ENCODE measurements around the gene PTPN14. TPM values are rescaled to one million over a fixed set of nuclear protein-coding genes. Genes with fewer than 3 reads are reported as not detected.

PTPN14 gene
- 24.6 and 27.7 TPM in 2 replicates for total RNA-seq

DNA sequence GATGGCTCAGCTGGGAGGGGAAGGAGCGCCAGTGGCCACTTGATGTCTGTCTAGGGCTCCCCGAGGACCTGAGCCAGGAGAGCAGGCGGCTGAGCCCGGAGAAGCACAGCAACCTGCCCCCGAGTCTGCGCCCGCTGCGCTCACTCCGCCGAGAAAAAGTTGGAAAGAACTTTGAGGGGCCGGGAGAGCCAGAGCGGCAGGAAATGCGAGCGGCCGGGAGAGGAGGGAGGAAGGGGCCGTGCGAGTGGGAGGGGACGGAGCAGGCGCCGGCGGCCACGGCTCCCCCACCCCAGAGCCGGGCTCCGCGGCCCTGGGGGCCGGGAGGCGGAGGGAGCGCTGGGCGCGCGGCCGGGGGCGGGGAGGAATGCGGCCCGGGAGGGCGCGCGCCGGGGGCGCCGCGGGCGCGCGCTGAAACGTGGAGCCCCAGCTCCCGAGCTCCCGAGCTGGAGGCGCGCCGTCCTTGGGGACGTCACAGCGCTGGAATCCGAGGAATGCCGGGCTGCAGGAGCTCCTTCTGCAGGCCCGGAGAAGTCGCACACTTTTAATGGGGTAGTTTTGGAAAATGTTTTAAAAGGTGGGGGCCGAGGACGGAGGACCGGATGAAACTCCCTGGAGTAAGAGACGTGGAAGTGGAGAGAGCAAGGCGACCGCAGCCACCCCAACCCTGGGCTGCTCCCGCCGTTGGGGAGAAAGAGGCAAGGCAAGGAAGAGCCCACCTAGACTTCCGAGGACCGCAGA, at the start of gene PTPN14:
PTPN14 (minus strand) TSS at position 167 of the 738 bp plus-strand sequence. CDS start 86,799 bp downstream, outside the sequence.

Other genes with a start within 250 kb of the PTPN14 start
- gene CENPF, start 51.6 kb upstream of the PTPN14 start, total RNA-seq: 1.7 and 1.9 TPM in 2 replicates

Measured in pericardium fibroblast (primary cell).